DND-41 (cell line): ENCODE data around the gene COPE.

Experiments
- ATAC-seq: fragments of 200-7000 bp; cut with Tn5 transposase; 3 replicates; pipeline ENCODE4 v1.9.1; 2021; ENCODE audit warnings: low read depth; ENCODE audit not compliant: insufficient read depth
- DNase-seq: peaks from one replicate; pipeline ENCODE4 v3.0.0-alpha.2; 2020
- H2AFZ ChIP-seq: 2 replicates; pipeline ENCODE4 v1.6.0; 2012; ENCODE audit warnings: low read depth, low read length
- H3K27ac ChIP-seq: 2 replicates; pipeline ENCODE4 v1.5.1; 2012; ENCODE audit warnings: low read length, inconsistent platforms
- H3K27me3 ChIP-seq: fragments of 200-600 bp; sonication (generic); 2 replicates; pipeline ENCODE4 v1.6.0; 2012; ENCODE audit warnings: low read length, mild to moderate bottlenecking, inconsistent platforms; ENCODE audit not compliant: insufficient read depth, poor library complexity
- H3K36me3 ChIP-seq: 2 replicates; pipeline ENCODE4 v1.5.1; 2012; ENCODE audit warnings: low read length, inconsistent platforms; ENCODE audit not compliant: insufficient read depth
- H3K4me1 ChIP-seq: 2 replicates; pipeline ENCODE4 v1.5.1; 2012; ENCODE audit warnings: mild to moderate bottlenecking, low read length; ENCODE audit not compliant: insufficient read depth
- H3K4me2 ChIP-seq: 2 replicates; pipeline ENCODE4 v1.6.0; 2012; ENCODE audit warnings: mild to moderate bottlenecking, moderate library complexity, low read length, inconsistent platforms; ENCODE audit not compliant: insufficient read depth
- H3K4me3 ChIP-seq, 2 experiments: fragments of 200-600 bp in 1 of 2; shearing (Covaris generic) in 1 of 2; 2 replicates each; pipeline ENCODE4 v1.5.1; 2012 to 2016; ENCODE audit warnings: inconsistent platforms in 2 of 2, low read length in 2 of 2, mild to moderate bottlenecking in 2 of 2, low read depth in 1 of 2, moderate library complexity in 1 of 2
- H3K79me2 ChIP-seq: 2 replicates; pipeline ENCODE4 v1.6.0; 2012; ENCODE audit warnings: low read length, inconsistent platforms; ENCODE audit not compliant: insufficient read depth
- H3K9ac ChIP-seq: 2 replicates; pipeline ENCODE4 v1.6.0; 2012; ENCODE audit warnings: low read depth, mild to moderate bottlenecking, inconsistent platforms, low read length, moderate library complexity
- H3K9me3 ChIP-seq: 2 replicates; pipeline ENCODE4 v1.5.1; 2012; ENCODE audit warnings: low read length, moderate library complexity, mild to moderate bottlenecking, inconsistent platforms; ENCODE audit not compliant: insufficient read depth, severe bottlenecking
- H4K20me1 ChIP-seq: 2 replicates; pipeline ENCODE4 v1.6.0; 2012; ENCODE audit warnings: low read length; ENCODE audit not compliant: insufficient read depth
- EZH2 ChIP-seq: IDR thresholded peaks from 3 replicates; pipeline ENCODE4 v1.6.1; 2012; ENCODE audit warnings: borderline replicate concordance, low read depth, mild to moderate bottlenecking, moderate library complexity, low read length, inconsistent platforms; ENCODE audit not compliant: severe bottlenecking
- TF ChIP-seq, protein P1 (sequence below): IDR thresholded peaks from 2 replicates; pipeline ENCODE4 v1.5.1; 2012; ENCODE audit warnings: borderline replicate concordance, low read length, moderate library complexity, mild to moderate bottlenecking; ENCODE audit not compliant: poor library complexity, severe bottlenecking; ENCODE audit errors: extremely low read depth

Gene COPE

DNA sequence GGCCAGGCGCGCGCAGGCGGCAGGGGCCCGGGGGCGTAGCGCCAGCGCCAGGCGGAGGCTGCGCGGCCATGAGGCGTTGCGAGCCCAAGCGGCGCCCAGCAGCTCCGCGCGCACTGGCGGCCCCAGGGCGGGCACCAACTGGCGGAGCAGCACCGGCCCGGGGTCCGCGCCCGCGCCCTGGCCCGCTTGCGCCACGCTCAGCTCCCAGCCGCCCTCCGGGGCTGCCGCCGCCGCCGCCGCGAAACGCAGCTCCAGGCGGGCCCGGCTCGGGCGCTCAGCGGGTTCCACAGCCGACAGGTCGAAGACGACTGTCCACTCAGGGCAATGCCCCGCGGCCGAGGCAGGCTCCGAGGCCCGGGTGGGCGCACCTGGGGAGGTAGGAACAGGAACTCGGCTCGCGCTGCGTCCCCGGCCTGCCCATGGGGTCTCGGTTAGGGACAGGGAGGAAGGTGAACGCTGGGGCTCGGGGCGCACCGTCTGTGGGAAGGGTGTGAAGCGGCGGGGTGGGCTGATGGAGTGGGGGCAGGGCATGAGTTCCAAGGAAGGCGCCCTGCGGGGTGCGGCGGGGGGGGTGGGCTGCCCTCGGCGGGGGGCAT is 50.1 kb downstream of the COPE start:
- ATAC-seq (no peak), DNase-seq (no peak)
- Histone ChIP-seq H3K27ac (no peak overlapping the region), H4K20me1 (peaks cover 35% of the 10 kb centered on the region; the same call in 1 of the 2 replicates), H3K9me3 (no peaks in the 10 kb centered on the region), H3K4me2 (no peak overlapping the region), H3K4me1 (no peaks in the 10 kb centered on the region), H3K9ac (no peak overlapping the region), H3K27me3 (no peaks in the 10 kb centered on the region), H3K36me3 (peaks cover 44% of the 10 kb centered on the region), H3K79me2 (0 out of 2 replicates have a peak, but pooled peaks cover 1% of the 10 kb centered on the region), H2AFZ (no peak overlapping the region), H3K4me3 (no peak overlapping the region)
- no peak for TF ChIP-seq EZH2
- TF ChIP-seq, protein P1, sequence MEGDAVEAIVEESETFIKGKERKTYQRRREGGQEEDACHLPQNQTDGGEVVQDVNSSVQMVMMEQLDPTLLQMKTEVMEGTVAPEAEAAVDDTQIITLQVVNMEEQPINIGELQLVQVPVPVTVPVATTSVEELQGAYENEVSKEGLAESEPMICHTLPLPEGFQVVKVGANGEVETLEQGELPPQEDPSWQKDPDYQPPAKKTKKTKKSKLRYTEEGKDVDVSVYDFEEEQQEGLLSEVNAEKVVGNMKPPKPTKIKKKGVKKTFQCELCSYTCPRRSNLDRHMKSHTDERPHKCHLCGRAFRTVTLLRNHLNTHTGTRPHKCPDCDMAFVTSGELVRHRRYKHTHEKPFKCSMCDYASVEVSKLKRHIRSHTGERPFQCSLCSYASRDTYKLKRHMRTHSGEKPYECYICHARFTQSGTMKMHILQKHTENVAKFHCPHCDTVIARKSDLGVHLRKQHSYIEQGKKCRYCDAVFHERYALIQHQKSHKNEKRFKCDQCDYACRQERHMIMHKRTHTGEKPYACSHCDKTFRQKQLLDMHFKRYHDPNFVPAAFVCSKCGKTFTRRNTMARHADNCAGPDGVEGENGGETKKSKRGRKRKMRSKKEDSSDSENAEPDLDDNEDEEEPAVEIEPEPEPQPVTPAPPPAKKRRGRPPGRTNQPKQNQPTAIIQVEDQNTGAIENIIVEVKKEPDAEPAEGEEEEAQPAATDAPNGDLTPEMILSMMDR: no peak

GRCh38 chr19:18868380-18869022 is 50.7 kb downstream of the COPE start:
- TF ChIP-seq, protein P1: no peak
- TF ChIP-seq EZH2: no peak
- no peak for ATAC-seq
- Histone ChIP-seq H3K27me3 (no peaks in the 10 kb centered on the region), H3K9ac (no peak overlapping the region), H3K27ac (no peak overlapping the region), H3K9me3 (no peaks in the 10 kb centered on the region), H3K79me2 (0 out of 2 replicates have a peak, but pooled peaks cover 2% of the 10 kb centered on the region), H3K4me3 (no peak overlapping the region), H2AFZ (no peak overlapping the region), H3K36me3 (peaks cover 50% of the 10 kb centered on the region), H3K4me2 (no peak overlapping the region), H4K20me1 (peaks cover 40% of the 10 kb centered on the region; the same call in 1 of the 2 replicates), H3K4me1 (no peaks in the 10 kb centered on the region)
- no peak for DNase-seq

DNA sequence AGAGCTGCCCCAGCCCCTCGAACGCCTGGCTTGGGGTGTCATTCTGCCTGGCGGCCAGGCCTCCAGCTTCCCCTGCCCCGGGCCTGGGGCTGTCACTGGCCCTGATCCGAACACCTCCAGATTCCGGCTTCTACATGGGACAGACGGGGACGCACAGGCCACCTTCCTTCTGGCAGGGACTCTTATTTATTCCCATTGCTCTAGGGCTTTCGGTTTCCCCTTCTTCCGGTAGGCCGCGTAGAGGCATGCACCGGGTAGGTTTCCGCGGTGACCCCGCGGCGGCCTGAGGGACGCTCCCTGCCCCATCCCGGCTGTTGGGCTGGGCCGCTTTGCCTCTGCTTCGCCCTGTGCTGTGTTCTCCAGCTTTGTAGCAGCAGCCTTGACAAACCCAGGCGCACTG is 51.4 kb downstream of the COPE start:
- DNase-seq (no peak), ATAC-seq (no peak)
- Histone ChIP-seq H3K79me2 (peaks cover 2% of the 10 kb centered on the region; the same call in 1 of the 2 replicates), H3K27me3 (no peaks in the 10 kb centered on the region), H3K27ac (no peak overlapping the region), H2AFZ (no peak overlapping the region), H3K36me3 (peaks cover 57% of the 10 kb centered on the region), H3K4me3 (no peak overlapping the region), H3K4me1 (no peaks in the 10 kb centered on the region), H3K4me2 (no peak overlapping the region), H3K9me3 (no peaks in the 10 kb centered on the region), H4K20me1 (peaks cover 47% of the 10 kb centered on the region; the same call in 1 of the 2 replicates), H3K9ac (no peak overlapping the region)
- TF ChIP-seq, protein P1: no peak
- no peak for TF ChIP-seq EZH2
